Progenitor cell of endocrine pancreas (in vitro differentiated cells): Measurements from ENCODE around the gene RRAD. TPM values are rescaled to one million over a fixed set of nuclear protein-coding genes. Genes with fewer than 3 reads are reported as not detected.

Source experiments
- DNase-seq: peaks from one replicate; pipeline ENCODE4 v3.0.0; 2021; ENCODE audit warnings: low spot score; ENCODE audit not compliant: unreplicated experiment
- H3K27ac Mint-ChIP-seq: 2 replicates; pipeline ENCODE4 v1.8.0; 2021; ENCODE audit warnings: mild to moderate bottlenecking, moderate library complexity, mixed read lengths
- H3K27me3 Mint-ChIP-seq: 2 replicates; pipeline ENCODE4 v1.8.0; 2021; ENCODE audit warnings: mixed read lengths
- H3K36me3 Mint-ChIP-seq: 2 replicates; pipeline ENCODE4 v1.8.0; 2022; ENCODE audit warnings: mixed read lengths; ENCODE audit not compliant: insufficient read depth
- H3K4me1 Mint-ChIP-seq: 2 replicates; pipeline ENCODE4 v1.8.0; 2021; ENCODE audit warnings: low read depth, mixed read lengths
- H3K4me3 Mint-ChIP-seq: 2 replicates; pipeline ENCODE4 v1.8.0; 2021; ENCODE audit warnings: low read depth, mild to moderate bottlenecking, moderate library complexity, mixed read lengths
- H3K9me3 Mint-ChIP-seq: 2 replicates; pipeline ENCODE4 v1.8.0; 2021; ENCODE audit warnings: low read depth, mixed read lengths
- CTCF ChIP-seq: fragments of 200-600 bp; sonication (generic); IDR thresholded peaks from one replicate; pipeline ENCODE4 v1.5.0; 2021; ENCODE audit warnings: antibody characterized with exemption, mild to moderate bottlenecking; ENCODE audit not compliant: unreplicated experiment
- total RNA-seq: library from RNA; stranded (reverse); gene quantifications from 2 replicates; pipeline ENCODE4 v1.2.1, GENCODE V29; 2021

Gene RRAD
- total RNA-seq, 1 donor from 2014 or later: 0.36 TPM

DNA sequence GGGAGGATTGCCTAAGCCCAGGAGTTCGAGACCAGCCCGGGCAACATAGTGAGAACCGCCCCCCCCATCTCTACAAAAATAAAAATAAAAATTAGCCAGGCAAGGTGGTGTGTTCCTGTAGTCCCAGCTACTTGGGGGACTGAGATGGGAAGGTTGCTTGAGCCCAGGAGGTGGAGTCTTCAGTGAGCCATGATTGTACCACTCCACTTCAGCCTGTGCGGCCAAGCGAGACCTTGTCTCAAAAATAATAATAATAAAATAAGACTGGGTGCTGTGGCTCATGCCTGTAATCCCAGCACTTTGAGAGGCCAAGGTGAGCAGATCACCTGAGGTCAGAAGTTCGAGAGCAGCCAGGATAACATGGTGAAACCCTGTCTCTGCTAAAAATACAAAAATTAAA is 33.5 kb downstream of the RRAD start:
- TF ChIP-seq CTCF: no peak
- Mint-ChIP-seq H3K27ac (no peak overlapping the region), H3K4me1 (peaks cover 2% of the 10 kb centered on the region), H3K4me3 (no peak overlapping the region), H3K9me3 (no peaks in the 10 kb centered on the region), H3K27me3 (no peaks in the 10 kb centered on the region), H3K36me3 (peaks cover 1% of the 10 kb centered on the region)
- DNase-seq: no peak

- DNase-seq: no peak
- Mint-ChIP-seq H3K27ac (no peak overlapping the region), H3K36me3 (peaks cover 1% of the 10 kb centered on the region), H3K27me3 (no peaks in the 10 kb centered on the region), H3K4me3 (no peak overlapping the region), H3K4me1 (no peaks in the 10 kb centered on the region), H3K9me3 (no peaks in the 10 kb centered on the region)
- no peak for TF ChIP-seq CTCF
Measured at GRCh38 chr16:66891360-66891759, 34.0 kb downstream of the RRAD start.

- peaks cover 1% of the 10 kb centered on the region for H3K36me3 Mint-ChIP-seq
- H3K9me3 Mint-ChIP-seq: no peaks in the 10 kb centered on the region
- H3K27me3 Mint-ChIP-seq: no peaks in the 10 kb centered on the region
- H3K4me1 Mint-ChIP-seq: no peaks in the 10 kb centered on the region
- no peak for DNase-seq
- no peak for TF ChIP-seq CTCF
- no peak overlapping the region for H3K27ac Mint-ChIP-seq
- H3K4me3 Mint-ChIP-seq: no peak overlapping the region
Measured at GRCh38 chr16:66890799-66891198, 34.5 kb downstream of the RRAD start.

DNA sequence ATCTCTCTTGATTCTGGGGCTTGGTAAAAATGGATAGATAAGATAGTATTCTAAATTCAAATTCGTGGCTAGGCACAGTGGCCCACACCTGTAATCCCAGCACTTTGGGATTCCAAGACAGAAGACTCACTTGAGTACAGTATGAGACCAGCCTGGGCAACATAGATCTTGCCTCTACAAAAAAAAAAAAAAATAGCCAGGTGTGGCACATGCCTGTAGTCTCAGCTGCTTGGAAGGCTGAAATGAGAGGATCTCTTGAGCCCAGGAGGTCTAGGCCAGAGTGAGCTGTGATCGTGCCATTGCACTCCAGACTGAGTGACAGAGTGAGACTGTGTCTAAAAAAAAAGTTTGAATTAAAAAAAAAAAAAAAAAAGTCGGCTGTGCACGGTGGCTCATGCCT is 35.7 kb downstream of the RRAD start:
- Mint-ChIP-seq H3K27ac (no peak overlapping the region), H3K36me3 (peaks cover 1% of the 10 kb centered on the region), H3K27me3 (no peaks in the 10 kb centered on the region), H3K4me1 (no peaks in the 10 kb centered on the region), H3K9me3 (no peaks in the 10 kb centered on the region), H3K4me3 (no peak overlapping the region)
- DNase-seq: no peak
- TF ChIP-seq CTCF: no peak

DNA sequence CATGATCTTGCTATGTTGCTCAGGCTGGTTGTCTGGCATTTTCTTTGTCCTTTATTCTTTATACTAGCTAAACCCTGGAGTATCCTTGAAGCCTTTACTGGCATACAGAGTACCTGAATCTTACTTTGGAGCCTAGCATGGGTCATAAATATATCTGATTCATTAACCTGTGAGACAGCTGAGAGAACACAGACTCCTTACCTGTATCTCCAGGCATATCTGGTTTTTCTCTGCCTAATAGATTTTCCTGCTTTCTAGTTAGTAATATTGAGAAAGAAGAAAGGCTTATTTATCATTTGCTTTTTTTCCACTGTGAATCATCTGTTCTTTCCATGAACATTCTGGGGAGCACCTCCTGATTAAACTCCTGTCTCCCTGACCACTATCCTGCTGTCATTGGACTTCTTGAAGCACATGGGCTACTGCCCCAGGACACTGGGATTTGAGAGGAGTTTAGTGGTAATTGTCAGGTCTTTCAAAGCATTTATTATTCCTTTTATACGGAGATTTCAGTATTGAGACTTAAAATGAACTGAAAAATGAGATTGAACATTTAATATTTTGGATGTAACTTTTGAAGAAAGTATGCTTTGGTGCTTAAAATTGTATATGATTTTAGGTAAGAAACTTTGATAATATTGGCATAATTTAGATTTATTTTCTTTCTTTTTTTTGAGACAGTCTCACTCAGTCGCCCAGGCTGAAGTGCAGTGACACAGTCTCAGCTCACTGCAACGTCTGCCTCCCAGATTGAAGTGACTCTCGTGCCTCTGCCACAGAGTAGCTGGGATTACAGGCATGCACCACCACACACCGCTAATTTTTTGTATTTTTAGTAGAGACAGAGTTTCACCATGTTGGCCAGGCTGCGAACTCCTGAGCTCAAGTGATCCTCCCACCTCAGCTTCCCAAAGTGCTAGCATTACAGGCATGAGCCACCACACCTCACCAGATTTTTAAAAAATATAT is 36.4 kb downstream of the RRAD start:
- Mint-ChIP-seq H3K4me3 (no peak overlapping the region), H3K4me1 (no peaks in the 10 kb centered on the region), H3K27me3 (no peaks in the 10 kb centered on the region), H3K9me3 (no peaks in the 10 kb centered on the region), H3K36me3 (peaks cover 6% of the 10 kb centered on the region), H3K27ac (no peak overlapping the region)
- no peak for DNase-seq
- TF ChIP-seq CTCF: no peak
